Activated CD4-positive, alpha-beta T cell treated with anti-CD3 and anti-CD28 coated beads, Interleukin-2, amount 10 ng/mL, durations not matched to agents 24 days and 14 days (primary cell): ENCODE data around the gene ORC1. TPM values are rescaled to one million over a fixed set of nuclear protein-coding genes. Genes with fewer than 3 reads are reported as not detected.

ENCODE experiments used
- DNase-seq: peaks from one replicate; pipeline ENCODE4 v3.0.0; 2022
- H3K27ac Mint-ChIP-seq: one replicate; pipeline ENCODE4 v1.8.0; 2022; ENCODE audit warnings: mild to moderate bottlenecking, mixed read lengths
- H3K27me3 Mint-ChIP-seq: one replicate; pipeline ENCODE4 v1.8.0; 2022; ENCODE audit warnings: mixed read lengths
- H3K36me3 Mint-ChIP-seq: one replicate; pipeline ENCODE4 v1.8.0; 2022; ENCODE audit warnings: low read depth, mild to moderate bottlenecking, mixed read lengths
- H3K4me1 Mint-ChIP-seq: one replicate; pipeline ENCODE4 v1.8.0; 2021; ENCODE audit warnings: mixed read lengths
- H3K4me3 Mint-ChIP-seq: one replicate; pipeline ENCODE4 v1.8.0; 2022; ENCODE audit warnings: mild to moderate bottlenecking, moderate library complexity, mixed read lengths
- H3K9me3 Mint-ChIP-seq: one replicate; pipeline ENCODE4 v1.8.0; 2021; ENCODE audit warnings: mixed read lengths
- intact Hi-C: fragments of 100-400 bp; cut with micrococcal nuclease; formaldehyde crosslinking; loops from one replicate; pipeline ENCODE4 v1.15.1; 2023
- total RNA-seq: library from RNA; stranded (reverse); gene quantifications from 2 replicates; pipeline ENCODE4 v1.2.3, GENCODE V29; 2022

Gene ORC1
- total RNA-seq, 1 donor from 2014 or later = 44.2 TPM

DNA sequence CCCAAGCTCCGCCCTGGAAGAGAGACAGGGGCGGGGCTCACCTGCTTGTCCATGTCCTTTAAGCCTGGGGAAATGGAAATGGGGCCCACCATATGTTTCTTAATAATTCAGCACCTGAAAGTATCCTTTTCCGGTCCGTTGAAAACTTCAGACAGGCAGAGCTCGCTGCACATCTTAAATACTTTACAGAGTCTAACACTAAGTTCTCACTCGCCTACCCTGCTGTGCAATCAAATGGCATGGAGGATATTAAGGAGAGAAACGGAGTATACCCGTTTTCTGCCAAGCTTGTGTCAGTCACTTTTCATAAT, 37.8 kb downstream of the ORC1 start:
- Mint-ChIP-seq H3K4me3 (peak overlapping the region; percentile 97), H3K4me1 (peaks cover 39% of the 10 kb centered on the region), H3K36me3 (peaks cover 32% of the 10 kb centered on the region), H3K9me3 (no peaks in the 10 kb centered on the region), H3K27me3 (no peaks in the 10 kb centered on the region), H3K27ac (peak overlapping the region; percentile 82)
- intact Hi-C loops = loop anchor here (1.0 to 5.0 kb wide), 6 partner anchors 38 to 310 kb away; partner anchors contain the start of genes BTF3L4, GPX7, ORC1 and PRPF38A
- DNase-seq = no peak

DNA sequence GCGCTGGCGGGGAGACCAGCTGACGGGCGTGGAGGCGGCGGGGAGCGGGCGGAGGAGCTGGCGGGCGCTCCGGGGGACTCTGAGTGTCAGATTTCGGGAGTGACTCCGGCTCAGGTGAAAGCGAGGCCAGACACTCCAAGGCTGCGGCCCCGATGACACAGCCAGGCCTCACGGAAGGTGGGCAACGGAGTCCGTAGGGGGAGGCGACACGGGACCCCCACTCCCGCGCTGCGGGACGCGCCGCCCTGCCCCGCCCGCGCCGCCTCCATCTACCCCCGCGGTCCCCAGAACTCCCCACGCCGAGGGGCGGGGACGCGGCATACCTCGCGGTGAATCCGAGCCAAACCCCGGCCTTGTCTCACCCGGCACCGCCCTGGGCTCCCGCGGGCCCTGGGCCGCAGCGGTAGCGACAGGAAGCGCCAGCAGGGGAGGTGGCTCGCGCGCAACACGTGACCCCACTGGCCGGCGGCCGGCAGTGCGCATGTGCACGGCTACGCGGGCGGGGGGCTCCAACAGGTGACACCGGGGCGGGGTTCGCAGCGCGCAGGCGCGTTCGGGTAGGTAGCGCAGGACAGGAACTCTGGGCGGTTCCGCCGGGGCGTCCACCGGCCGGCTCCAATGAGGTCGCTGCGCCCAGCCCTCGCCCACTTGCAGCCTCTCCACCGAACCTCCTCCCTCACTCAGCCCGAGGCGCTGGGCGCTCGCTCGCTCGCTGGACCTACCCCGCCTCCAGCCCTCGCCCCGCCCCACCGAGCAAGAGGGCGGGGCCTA, 38.3 kb downstream of the ORC1 start, which contains the start of gene CC2D1B:
CC2D1B (minus strand) TSS at position 460 of the 771 bp plus-strand sequence. CDS start 1,585 bp downstream, outside the sequence.
- Mint-ChIP-seq H3K36me3 (peaks cover 34% of the 10 kb centered on the region), H3K4me1 (peaks cover 39% of the 10 kb centered on the region), H3K4me3 (peak within 1 kb of the TSS; percentile 97), H3K9me3 (no peaks in the 10 kb centered on the region), H3K27me3 (no peaks in the 10 kb centered on the region), H3K27ac (peak within 1 kb of the TSS; percentile 92)
- peak; percentile 100 for DNase-seq
- intact Hi-C loops = loop anchor here (1.0 to 5.0 kb wide), 6 partner anchors 38 to 310 kb away; partner anchors contain the start of genes BTF3L4, GPX7, ORC1 and PRPF38A

DNA sequence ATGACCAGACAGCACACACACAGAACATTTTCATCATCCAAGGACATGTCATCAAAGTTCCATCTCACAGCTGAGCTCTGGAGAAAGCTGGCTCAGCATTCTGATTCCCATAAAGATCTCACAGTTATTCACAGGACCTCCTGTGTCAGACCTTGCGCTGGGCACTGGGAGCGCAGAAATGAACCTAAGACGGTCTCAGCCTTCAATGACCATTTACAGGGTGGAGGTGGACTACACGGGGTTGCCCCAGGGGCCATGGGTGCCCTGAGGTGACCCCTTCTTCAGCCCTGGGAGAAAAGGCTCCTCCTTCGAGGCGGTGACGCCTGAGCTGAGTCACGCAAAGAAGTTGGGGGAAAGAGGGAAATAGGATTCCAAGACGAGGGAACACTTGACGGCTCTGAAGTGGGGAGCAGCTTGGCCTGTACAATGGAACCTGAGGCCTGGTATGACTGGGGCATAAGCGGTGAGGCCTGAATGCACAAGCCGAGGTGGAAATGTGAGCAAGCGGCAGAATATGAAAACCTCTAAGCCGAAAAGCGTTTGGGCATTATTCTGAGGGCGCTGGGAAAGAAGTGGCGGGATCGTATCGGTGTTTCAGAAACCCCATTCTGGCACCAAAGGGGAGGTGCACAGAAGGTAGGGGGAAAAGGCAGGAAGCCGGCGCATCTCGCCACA, 39.0 kb downstream of the ORC1 start:
- Mint-ChIP-seq H3K27ac (peak overlapping the region; percentile 92), H3K36me3 (peaks cover 37% of the 10 kb centered on the region), H3K27me3 (no peaks in the 10 kb centered on the region), H3K9me3 (no peaks in the 10 kb centered on the region), H3K4me3 (peak overlapping the region; percentile 97), H3K4me1 (peaks cover 39% of the 10 kb centered on the region)
- DNase-seq = no peak
- intact Hi-C loops = loop anchor here (5.0 kb wide), 2 partner anchors 223 to 272 kb away; partner anchors contain the start of gene ZFYVE9

GRCh38 chr1:52364235-52364839, 39.9 kb downstream of the ORC1 start:
- peak; percentile 73 for DNase-seq
- no peaks in the 10 kb centered on the region for H3K27me3 Mint-ChIP-seq
- H3K27ac Mint-ChIP-seq = peak overlapping the region; percentile 69
- H3K36me3 Mint-ChIP-seq = peaks cover 44% of the 10 kb centered on the region
- H3K4me3 Mint-ChIP-seq = peak overlapping the region; percentile 97
- no peaks in the 10 kb centered on the region for H3K9me3 Mint-ChIP-seq
- peaks cover 39% of the 10 kb centered on the region for H3K4me1 Mint-ChIP-seq
- intact Hi-C loops = no loop called here

DNA sequence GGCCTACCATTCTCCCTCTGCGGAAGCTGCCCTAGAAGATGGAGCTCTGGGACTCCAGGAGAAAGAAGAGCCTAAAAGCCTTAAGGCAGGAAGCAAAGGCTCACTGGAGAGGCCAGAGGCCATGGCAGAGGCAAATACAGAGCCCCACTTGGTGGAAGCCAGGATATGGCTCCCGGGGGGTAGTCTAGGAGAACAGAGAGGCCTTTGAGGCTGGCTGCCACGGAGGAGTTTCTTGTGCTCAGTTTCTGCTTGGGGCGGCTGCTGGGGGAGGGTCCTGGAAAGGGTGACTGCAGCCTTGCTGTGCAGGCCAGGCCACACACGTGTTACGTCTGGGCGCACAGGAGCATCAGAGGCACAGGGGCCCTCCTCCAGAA, 43.6 kb downstream of the ORC1 start:
- intact Hi-C loops = no loop called here
- H3K27ac Mint-ChIP-seq = no peak overlapping the region
- DNase-seq = no peak
- no peaks in the 10 kb centered on the region for H3K9me3 Mint-ChIP-seq
- H3K4me3 Mint-ChIP-seq = no peak overlapping the region
- peaks cover 79% of the 10 kb centered on the region for H3K36me3 Mint-ChIP-seq
- H3K4me1 Mint-ChIP-seq = peaks cover 17% of the 10 kb centered on the region
- no peaks in the 10 kb centered on the region for H3K27me3 Mint-ChIP-seq

GRCh38 chr1:52359676-52360594, 44.3 kb downstream of the ORC1 start:
- Mint-ChIP-seq H3K27ac (no peak overlapping the region), H3K27me3 (no peaks in the 10 kb centered on the region), H3K36me3 (peaks cover 81% of the 10 kb centered on the region), H3K4me3 (no peak overlapping the region), H3K9me3 (no peaks in the 10 kb centered on the region), H3K4me1 (peaks cover 11% of the 10 kb centered on the region)
- DNase-seq = no peak
- intact Hi-C loops = no loop called here

DNA sequence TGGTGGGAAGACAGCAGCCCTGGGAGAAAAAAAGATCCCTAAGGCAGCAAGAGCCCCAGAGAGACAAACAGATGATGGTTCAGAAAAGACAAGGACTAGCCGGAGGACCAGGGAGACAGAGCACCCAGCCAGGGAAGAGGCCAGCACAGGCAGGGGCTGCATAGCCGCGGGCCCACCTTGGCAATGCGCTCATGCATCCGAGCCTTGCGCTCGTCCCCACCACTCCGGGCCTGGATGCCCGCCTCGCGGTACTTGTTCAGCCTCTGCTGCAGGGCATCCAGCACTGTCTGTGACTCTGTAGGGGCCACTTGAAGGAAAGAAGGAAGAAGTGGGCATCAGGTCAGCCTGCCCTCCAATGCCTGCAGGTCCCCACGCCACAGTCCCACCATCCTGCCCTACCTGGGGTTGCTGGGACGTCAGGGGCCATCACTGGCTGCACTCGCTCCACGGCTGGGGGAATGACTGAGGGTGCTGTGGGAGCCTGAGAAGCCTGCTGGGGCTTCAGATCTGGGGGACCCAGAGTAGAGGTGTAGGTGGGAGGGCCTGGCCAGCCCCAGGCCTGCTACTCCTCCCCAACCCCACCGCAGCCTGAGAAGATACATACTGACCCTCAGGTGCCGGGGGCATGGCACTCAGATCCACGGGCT, 45.2 kb downstream of the ORC1 start:
- peaks cover 85% of the 10 kb centered on the region for H3K36me3 Mint-ChIP-seq
- no peak overlapping the region for H3K4me3 Mint-ChIP-seq
- peaks cover 3% of the 10 kb centered on the region for H3K4me1 Mint-ChIP-seq
- no peaks in the 10 kb centered on the region for H3K27me3 Mint-ChIP-seq
- intact Hi-C loops = no loop called here
- DNase-seq = no peak
- no peaks in the 10 kb centered on the region for H3K9me3 Mint-ChIP-seq
- no peak overlapping the region for H3K27ac Mint-ChIP-seq

- H3K4me3 Mint-ChIP-seq = no peak overlapping the region
- H3K9me3 Mint-ChIP-seq = no peaks in the 10 kb centered on the region
- intact Hi-C loops = no loop called here
- no peak for DNase-seq
- H3K4me1 Mint-ChIP-seq = peaks cover under 1% of the 10 kb centered on the region
- H3K27ac Mint-ChIP-seq = no peak overlapping the region
- H3K27me3 Mint-ChIP-seq = no peaks in the 10 kb centered on the region
- peaks cover 87% of the 10 kb centered on the region for H3K36me3 Mint-ChIP-seq
Measured at GRCh38 chr1:52357397-52357796, 46.8 kb downstream of the ORC1 start.

GRCh38 chr1:52356818-52357355, 47.3 kb downstream of the ORC1 start:
- H3K4me1 Mint-ChIP-seq = no peaks in the 10 kb centered on the region
- peaks cover 87% of the 10 kb centered on the region for H3K36me3 Mint-ChIP-seq
- no peak overlapping the region for H3K27ac Mint-ChIP-seq
- intact Hi-C loops = no loop called here
- DNase-seq = no peak
- H3K9me3 Mint-ChIP-seq = no peaks in the 10 kb centered on the region
- no peak overlapping the region for H3K4me3 Mint-ChIP-seq
- no peaks in the 10 kb centered on the region for H3K27me3 Mint-ChIP-seq

DNA sequence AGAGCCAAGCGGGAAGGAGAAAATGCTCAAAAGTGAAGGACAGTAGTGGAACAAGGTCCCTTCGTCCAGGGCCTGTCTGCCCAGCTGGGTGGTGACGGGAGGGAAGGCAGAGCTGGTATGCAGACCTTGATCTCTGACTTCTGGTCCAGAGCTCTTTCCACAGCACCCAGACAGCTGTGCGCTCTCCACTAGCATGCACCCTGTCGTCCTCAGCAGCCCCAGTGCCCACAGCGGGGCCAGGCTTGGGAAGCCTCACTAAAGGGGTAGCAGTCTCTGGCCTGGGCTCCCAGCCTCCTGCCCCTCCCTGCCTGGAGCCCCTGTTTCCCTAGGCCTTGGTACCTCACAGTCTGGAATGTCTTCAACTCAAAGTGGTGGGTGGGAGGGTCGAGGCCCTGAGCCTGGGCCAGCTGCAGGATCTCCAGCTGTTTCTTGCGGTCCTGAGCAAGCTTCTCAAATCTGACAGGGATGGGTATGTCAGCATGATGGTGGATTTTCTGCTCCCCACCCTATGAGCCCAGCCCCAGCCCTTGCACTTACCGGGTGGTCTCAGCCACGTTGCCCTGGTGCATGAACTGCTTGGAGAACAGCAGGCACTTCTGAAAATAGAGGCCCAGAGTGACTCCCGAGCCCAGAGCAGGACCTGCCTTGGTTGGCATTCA, 48.2 kb downstream of the ORC1 start:
- no peak overlapping the region for H3K4me3 Mint-ChIP-seq
- H3K36me3 Mint-ChIP-seq = peaks cover 79% of the 10 kb centered on the region
- no peak for DNase-seq
- H3K27ac Mint-ChIP-seq = no peak overlapping the region
- H3K4me1 Mint-ChIP-seq = no peaks in the 10 kb centered on the region
- H3K27me3 Mint-ChIP-seq = no peaks in the 10 kb centered on the region
- H3K9me3 Mint-ChIP-seq = no peaks in the 10 kb centered on the region
- intact Hi-C loops = no loop called here

- intact Hi-C loops = no loop called here
- no peaks in the 10 kb centered on the region for H3K4me1 Mint-ChIP-seq
- no peak overlapping the region for H3K27ac Mint-ChIP-seq
- H3K9me3 Mint-ChIP-seq = no peaks in the 10 kb centered on the region
- peaks cover 75% of the 10 kb centered on the region for H3K36me3 Mint-ChIP-seq
- no peak overlapping the region for H3K4me3 Mint-ChIP-seq
- DNase-seq = no peak
- no peaks in the 10 kb centered on the region for H3K27me3 Mint-ChIP-seq
Measured at GRCh38 chr1:52355436-52355835, 48.8 kb downstream of the ORC1 start.

DNA sequence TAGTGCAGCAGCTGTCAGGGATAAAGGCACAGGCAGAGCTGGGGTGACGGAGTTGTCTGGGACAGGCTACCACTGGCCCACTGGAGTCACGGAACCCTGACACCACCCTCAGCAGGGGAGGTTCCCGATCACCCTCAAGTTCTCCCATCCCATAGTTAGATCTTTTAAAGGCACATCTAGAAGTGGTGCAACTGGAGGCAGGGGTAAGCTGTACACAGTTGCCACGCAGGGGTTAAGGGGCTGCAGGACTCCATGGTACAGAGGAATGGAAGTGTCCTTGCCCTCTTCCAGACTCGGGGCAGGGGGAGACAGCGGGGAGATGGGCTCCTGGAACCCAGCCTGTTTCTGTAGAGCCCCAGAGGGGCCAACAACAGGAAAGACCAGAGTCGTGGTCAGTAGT, 51.5 kb downstream of the ORC1 start:
- intact Hi-C loops = no loop called here
- Mint-ChIP-seq H3K27ac (no peak overlapping the region), H3K4me1 (no peaks in the 10 kb centered on the region), H3K4me3 (no peak overlapping the region), H3K27me3 (no peaks in the 10 kb centered on the region), H3K9me3 (no peaks in the 10 kb centered on the region), H3K36me3 (peaks cover 53% of the 10 kb centered on the region)
- no peak for DNase-seq
